ENCODE measurements around the gene CACNB2. TPM values are rescaled to one million over a fixed set of nuclear protein-coding genes. Genes with fewer than 3 reads are reported as not detected.

Gene CACNB2
- total RNA-seq, 2 donors from 2014 or later, result 4.5 to 56.7 TPM

- ATAC-seq (ENCODE audit: insufficient number of reproducible peaks, low FRiP score, low read depth) (no peak), DNase-seq (ENCODE audit: low spot score) (no peak)
- Histone ChIP-seq H3K36me3 (peaks cover 8% of the 10 kb centered on the region), H3K27me3 (replicated peaks; ENCODE audit: insufficient read depth) (no peaks in the 10 kb centered on the region), H3K27ac (no peak overlapping the region), H3K9me3 (no peaks in the 10 kb centered on the region), H3K4me3 (no peak overlapping the region), H3K4me1 (ENCODE audit: control insufficient read depth in 1 of 2, low read depth in 2 of 2) (no peaks in the 10 kb centered on the region)
- TF ChIP-seq CTCF (IDR thresholded peaks at IDR 0.05), result no peak
Measured at GRCh38 chr10:18497806-18498369, 357.7 kb downstream of the CACNB2 start.

DNA sequence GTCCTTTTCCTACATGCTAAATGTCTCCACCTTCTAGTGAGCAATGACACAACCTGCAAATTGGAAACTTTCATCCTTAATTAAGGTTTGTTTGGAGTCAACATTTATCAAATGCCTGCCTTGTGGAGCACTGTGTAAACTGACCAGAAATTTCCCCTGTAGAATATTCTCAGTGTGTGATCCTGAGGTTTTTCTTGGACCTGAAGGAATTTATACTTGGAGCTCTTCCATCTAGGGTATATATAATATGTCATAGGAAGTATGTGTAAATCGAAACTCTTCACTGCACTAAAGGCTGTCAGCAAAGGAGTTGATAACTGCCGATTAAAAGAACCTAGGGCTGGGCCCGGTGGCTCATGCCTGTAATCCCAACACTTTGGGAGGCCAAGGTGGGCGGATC, 358.8 kb downstream of the CACNB2 start:
- Histone ChIP-seq H3K27ac (no peak overlapping the region), H3K9me3 (no peaks in the 10 kb centered on the region), H3K27me3 (replicated peaks; ENCODE audit: insufficient read depth) (no peaks in the 10 kb centered on the region), H3K4me3 (no peak overlapping the region), H3K36me3 (peaks cover 8% of the 10 kb centered on the region), H3K4me1 (ENCODE audit: control insufficient read depth in 1 of 2, low read depth in 2 of 2) (no peaks in the 10 kb centered on the region)
- no peak for ATAC-seq (ENCODE audit: insufficient number of reproducible peaks, low FRiP score, low read depth)
- no peak for DNase-seq (ENCODE audit: low spot score)
- TF ChIP-seq CTCF (IDR thresholded peaks at IDR 0.05), result no peak

DNA sequence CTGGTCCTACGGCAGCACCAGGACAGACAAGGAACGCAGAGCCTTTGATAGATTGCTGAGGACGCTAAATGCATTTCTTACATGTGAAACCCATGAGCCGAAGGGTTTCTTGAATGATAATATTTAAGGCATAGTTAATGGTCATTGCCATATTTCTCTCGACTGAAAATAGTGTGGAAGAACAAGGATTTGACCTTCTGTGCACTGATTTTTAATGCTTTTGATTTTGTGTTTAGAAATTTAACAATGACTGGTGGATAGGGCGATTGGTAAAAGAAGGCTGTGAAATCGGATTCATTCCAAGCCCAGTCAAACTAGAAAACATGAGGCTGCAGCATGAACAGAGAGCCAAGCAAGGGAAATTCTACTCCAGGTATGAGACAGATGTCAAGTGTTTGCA, 360.4 kb downstream of the CACNB2 start:
- no peaks in the 10 kb centered on the region for H3K27me3 ChIP-seq (replicated peaks; ENCODE audit: insufficient read depth)
- TF ChIP-seq CTCF (IDR thresholded peaks at IDR 0.05), result no peak
- no peak for ATAC-seq (ENCODE audit: insufficient number of reproducible peaks, low FRiP score, low read depth)
- no peak overlapping the region for H3K4me3 ChIP-seq
- no peaks in the 10 kb centered on the region for H3K4me1 ChIP-seq (ENCODE audit: control insufficient read depth in 1 of 2, low read depth in 2 of 2)
- no peaks in the 10 kb centered on the region for H3K9me3 ChIP-seq
- DNase-seq (ENCODE audit: low spot score), result no peak
- peaks cover 8% of the 10 kb centered on the region for H3K36me3 ChIP-seq
- no peak overlapping the region for H3K27ac ChIP-seq

DNA sequence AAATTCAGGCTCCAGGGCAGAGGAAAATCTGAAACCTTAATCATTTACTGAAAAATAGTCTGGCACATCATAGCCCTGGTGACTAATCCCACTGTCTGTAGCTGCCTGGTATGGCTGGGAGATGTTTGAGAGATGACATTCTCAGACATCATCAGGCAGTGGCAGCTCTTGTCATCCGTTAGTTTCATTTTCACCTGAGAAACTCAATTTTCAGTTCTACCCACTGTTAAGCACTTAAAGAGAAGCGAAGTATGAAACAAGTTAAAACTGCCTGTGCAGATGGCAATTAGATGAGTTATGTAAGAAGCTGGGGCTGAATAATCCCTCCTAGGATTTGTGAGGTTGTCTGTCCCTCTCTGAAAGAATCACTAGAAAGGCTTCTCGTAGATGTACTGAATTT, 361.0 kb downstream of the CACNB2 start:
- ATAC-seq (ENCODE audit: insufficient number of reproducible peaks, low FRiP score, low read depth), result no peak
- Histone ChIP-seq H3K9me3 (no peaks in the 10 kb centered on the region), H3K27ac (no peak overlapping the region), H3K4me3 (no peak overlapping the region), H3K27me3 (replicated peaks; ENCODE audit: insufficient read depth) (no peaks in the 10 kb centered on the region), H3K4me1 (ENCODE audit: control insufficient read depth in 1 of 2, low read depth in 2 of 2) (peaks cover 0 to 4% of the 10 kb centered on the region in 2 donors), H3K36me3 (peaks cover 8% of the 10 kb centered on the region)
- no peak for TF ChIP-seq CTCF (IDR thresholded peaks at IDR 0.05)
- no peak for DNase-seq (ENCODE audit: low spot score)

GRCh38 chr10:18501629-18502028, 361.4 kb downstream of the CACNB2 start:
- DNase-seq (ENCODE audit: low spot score) (no peak), ATAC-seq (ENCODE audit: insufficient number of reproducible peaks, low FRiP score, low read depth) (no peak)
- Histone ChIP-seq H3K36me3 (peaks cover 8% of the 10 kb centered on the region), H3K27me3 (replicated peaks; ENCODE audit: insufficient read depth) (no peaks in the 10 kb centered on the region), H3K4me1 (ENCODE audit: control insufficient read depth in 1 of 2, low read depth in 2 of 2) (peaks cover 0 to 4% of the 10 kb centered on the region in 2 donors), H3K9me3 (no peaks in the 10 kb centered on the region), H3K4me3 (no peak overlapping the region), H3K27ac (no peak overlapping the region)
- no peak for TF ChIP-seq CTCF (IDR thresholded peaks at IDR 0.05)
